PFSK-1 (cell line): ENCODE data around the gene ZBTB16.

Experiments used
- FOXP2 ChIP-seq: optimal IDR thresholded peaks from 2 replicates; pipeline ENCODE3; 2011; ENCODE audit warnings: borderline replicate concordance, control low read depth, inconsistent platforms; ENCODE audit not compliant: insufficient read depth; ENCODE audit errors: extremely low read length, extremely low read depth
- POLR2AphosphoS5 ChIP-seq: IDR thresholded peaks from 2 replicates; pipeline ENCODE4 v1.6.1; 2012; ENCODE audit warnings: low read depth, mild to moderate bottlenecking, control low read depth, low read length, moderate library complexity
- REST ChIP-seq, 2 experiments: IDR thresholded peaks; 2 replicates each; pipeline versions ENCODE4 v1.6.1 to v1.8.0; 2011 to 2012; ENCODE audit warnings: low read depth in 2 of 2, low read length in 2 of 2, control low read depth in 1 of 2, inconsistent platforms in 1 of 2, mild to moderate bottlenecking in 1 of 2, moderate library complexity in 1 of 2; ENCODE audit not compliant: insufficient read depth in 1 of 2
- SIN3A ChIP-seq: IDR thresholded peaks from 2 replicates; pipeline ENCODE4 v1.6.1; 2012; ENCODE audit warnings: mild to moderate bottlenecking, low read length, moderate library complexity, borderline replicate concordance; ENCODE audit not compliant: insufficient read depth
- TAF1 ChIP-seq: IDR thresholded peaks from 2 replicates; pipeline ENCODE4 v1.6.1; 2012; ENCODE audit warnings: low read length, control low read depth, borderline replicate concordance; ENCODE audit not compliant: insufficient read depth

Gene ZBTB16

GRCh38 chr11:114170226-114170625 lies 110.7 kb downstream of the ZBTB16 start:
- TF ChIP-seq REST (IDR thresholded peaks at IDR 0.05; ENCODE audit: insufficient read depth in 1 of 2, low read depth in 2 of 2, low read length in 2 of 2) (no peak), POLR2AphosphoS5 (no peak), SIN3A (no peak), TAF1 (no peak)

DNA sequence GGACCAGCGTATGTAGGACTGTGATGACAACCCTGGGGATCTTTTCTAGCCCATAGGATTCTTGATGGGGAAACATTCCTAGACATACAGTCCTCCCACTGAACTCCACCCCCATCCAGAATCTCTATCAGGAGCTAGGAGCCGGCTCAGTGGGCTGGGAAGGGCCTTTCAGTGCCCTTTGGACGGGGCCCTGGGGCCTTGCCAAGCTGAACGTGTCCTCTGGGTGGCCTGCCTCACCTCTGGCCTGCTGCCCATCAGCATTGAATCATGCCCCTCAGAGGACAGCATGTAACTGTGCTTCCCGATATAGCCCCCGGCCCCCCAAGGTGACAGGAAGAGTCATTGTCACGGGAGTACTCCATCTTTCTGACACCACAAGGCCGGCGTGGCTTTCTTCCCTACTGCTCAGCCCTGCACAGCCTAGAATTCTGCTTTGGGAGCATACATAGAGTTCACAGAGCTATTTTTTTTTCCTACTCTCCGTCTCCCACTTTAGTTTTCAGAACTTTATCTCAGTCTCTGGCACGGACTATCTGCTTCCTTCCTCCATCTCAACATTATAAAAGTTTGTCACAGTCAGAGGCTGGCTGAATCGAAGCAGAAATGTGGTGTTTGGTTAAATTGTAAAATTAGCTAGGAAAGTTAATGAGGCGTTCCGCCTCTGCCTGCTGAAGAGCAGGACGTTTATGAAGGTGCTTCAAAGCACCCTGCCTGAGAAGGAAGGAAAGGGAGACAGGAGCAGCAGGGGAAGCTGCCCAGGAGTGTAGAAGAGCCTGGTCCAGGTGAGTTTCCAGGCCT lies 111.9 kb downstream of the ZBTB16 start:
- TF ChIP-seq SIN3A, result no peak
- no peak for TF ChIP-seq POLR2AphosphoS5
- no peak for TF ChIP-seq TAF1
- TF ChIP-seq FOXP2, result no peak
- TF ChIP-seq REST (IDR thresholded peaks at IDR 0.05; ENCODE audit: insufficient read depth in 1 of 2, low read depth in 2 of 2, low read length in 2 of 2), result no peak

DNA sequence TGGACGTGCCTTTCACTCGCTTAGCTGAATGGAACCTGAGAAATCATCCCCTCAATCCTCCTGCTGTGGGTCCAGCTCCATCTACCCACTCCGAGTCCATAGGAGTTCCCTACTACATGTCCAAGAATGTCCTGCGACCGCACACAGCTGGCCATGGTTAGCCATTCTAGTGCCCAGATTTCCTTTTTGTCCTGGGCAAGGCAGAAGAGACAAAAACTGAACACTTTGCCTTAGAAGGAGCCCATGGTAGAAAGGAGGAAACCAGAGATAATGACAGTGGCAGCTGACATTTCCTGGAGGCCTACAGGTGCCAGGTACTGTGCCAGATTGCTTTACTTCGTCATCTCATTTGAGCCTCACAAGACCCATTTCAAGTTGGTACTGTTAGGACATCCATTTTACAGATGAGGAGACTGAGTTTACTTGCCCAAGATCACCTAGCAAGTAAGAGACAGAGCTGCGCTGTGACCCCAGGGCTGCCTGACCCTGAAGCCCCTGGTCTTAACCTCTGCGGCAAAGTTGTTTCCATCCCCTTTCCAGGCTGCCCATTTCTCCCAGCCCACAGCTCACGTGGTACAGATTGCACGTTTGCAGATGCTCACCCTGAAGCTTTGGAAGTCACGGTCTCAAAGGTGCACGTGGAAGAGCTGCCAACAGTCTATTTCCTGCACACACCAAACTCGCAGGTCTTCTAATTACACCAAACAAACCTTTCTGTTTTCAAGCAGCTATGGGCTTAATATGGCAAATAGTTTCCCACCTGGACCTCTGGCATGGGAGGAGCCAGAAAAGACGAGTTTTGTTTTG lies 112.7 kb downstream of the ZBTB16 start:
- TF ChIP-seq SIN3A, result no peak
- TF ChIP-seq FOXP2, result no peak
- TF ChIP-seq POLR2AphosphoS5, result no peak
- no peak for TF ChIP-seq REST (IDR thresholded peaks at IDR 0.05; ENCODE audit: insufficient read depth in 1 of 2, low read depth in 2 of 2, low read length in 2 of 2)
- TF ChIP-seq TAF1, result no peak

GRCh38 chr11:114172871-114173444 lies 113.4 kb downstream of the ZBTB16 start:
- no peak for TF ChIP-seq REST (IDR thresholded peaks at IDR 0.05; ENCODE audit: insufficient read depth in 1 of 2, low read depth in 2 of 2, low read length in 2 of 2)
- TF ChIP-seq FOXP2, result no peak
- TF ChIP-seq TAF1, result no peak
- TF ChIP-seq SIN3A, result no peak
- no peak for TF ChIP-seq POLR2AphosphoS5
